ENCODE results near the gene FGF1. TPM values are rescaled to one million over a fixed set of nuclear protein-coding genes. Genes with fewer than 3 reads are reported as not detected.

The FGF1 gene
- total RNA-seq, 4 donors from 2014 or later = 0.51 to 5.7 (median 1.7) TPM; not detected in 1

DNA sequence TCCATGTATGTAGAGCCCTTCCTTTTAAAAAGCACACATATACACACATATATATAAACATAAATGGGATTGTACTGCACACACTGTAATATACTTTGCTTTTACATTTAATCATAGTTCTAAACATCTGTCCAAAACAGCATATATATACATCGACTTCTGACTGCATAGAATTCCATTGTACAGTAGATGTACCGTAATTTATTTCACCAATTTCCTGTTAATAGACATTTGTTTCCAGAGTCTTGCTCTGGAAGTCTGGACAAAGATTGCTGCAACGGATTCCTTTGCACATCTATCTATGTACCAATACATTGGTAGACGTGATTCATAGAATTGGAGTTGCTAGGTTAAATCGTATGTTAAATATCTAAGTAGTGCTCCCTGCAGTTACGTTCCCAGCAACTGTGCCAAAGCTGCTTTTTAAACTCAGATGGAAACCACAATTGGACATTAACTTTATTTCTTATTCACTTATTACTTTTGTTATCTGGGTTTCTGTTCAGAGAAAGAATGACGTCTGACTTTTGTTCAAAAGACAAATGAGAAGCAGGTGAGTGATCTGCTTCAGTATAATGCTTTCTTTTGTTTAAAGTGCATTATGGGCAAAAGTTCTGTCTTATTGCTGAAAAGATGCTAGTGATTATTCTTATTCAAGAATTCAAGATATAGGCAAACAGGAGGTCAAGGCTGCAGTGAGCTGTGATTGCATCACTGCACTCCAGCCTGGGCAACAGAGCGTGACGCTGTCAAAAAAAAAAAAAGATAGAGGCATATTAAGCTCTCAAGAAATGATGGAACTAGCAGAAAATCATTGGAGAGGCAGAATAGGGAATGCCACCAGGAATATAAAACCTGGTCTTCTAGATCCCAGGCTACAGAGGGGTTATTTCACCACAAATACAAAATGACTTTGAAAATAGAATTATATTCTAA is 138.2 kb downstream of the FGF1 start:
- H3K4me3 ChIP-seq = no peak overlapping the region
- no peak for DNase-seq
- no peaks in the 10 kb centered on the region for H3K36me3 ChIP-seq
- TF ChIP-seq, protein P1, sequence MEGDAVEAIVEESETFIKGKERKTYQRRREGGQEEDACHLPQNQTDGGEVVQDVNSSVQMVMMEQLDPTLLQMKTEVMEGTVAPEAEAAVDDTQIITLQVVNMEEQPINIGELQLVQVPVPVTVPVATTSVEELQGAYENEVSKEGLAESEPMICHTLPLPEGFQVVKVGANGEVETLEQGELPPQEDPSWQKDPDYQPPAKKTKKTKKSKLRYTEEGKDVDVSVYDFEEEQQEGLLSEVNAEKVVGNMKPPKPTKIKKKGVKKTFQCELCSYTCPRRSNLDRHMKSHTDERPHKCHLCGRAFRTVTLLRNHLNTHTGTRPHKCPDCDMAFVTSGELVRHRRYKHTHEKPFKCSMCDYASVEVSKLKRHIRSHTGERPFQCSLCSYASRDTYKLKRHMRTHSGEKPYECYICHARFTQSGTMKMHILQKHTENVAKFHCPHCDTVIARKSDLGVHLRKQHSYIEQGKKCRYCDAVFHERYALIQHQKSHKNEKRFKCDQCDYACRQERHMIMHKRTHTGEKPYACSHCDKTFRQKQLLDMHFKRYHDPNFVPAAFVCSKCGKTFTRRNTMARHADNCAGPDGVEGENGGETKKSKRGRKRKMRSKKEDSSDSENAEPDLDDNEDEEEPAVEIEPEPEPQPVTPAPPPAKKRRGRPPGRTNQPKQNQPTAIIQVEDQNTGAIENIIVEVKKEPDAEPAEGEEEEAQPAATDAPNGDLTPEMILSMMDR (IDR thresholded peaks at IDR 0.05) = no peak
- no peak for TF ChIP-seq POLR2A (IDR thresholded peaks at IDR 0.05)
- H3K4me1 ChIP-seq = no peaks in the 10 kb centered on the region
- H3K27me3 ChIP-seq = peaks cover 0 to under 1% of the 10 kb centered on the region in 2 donors
- intact Hi-C loops (cut with DNase I; ENCODE audit: low total_unique reads) = no loop called here
- no peaks in the 10 kb centered on the region for H3K9me3 ChIP-seq
- H3K27ac ChIP-seq = no peak overlapping the region

DNA sequence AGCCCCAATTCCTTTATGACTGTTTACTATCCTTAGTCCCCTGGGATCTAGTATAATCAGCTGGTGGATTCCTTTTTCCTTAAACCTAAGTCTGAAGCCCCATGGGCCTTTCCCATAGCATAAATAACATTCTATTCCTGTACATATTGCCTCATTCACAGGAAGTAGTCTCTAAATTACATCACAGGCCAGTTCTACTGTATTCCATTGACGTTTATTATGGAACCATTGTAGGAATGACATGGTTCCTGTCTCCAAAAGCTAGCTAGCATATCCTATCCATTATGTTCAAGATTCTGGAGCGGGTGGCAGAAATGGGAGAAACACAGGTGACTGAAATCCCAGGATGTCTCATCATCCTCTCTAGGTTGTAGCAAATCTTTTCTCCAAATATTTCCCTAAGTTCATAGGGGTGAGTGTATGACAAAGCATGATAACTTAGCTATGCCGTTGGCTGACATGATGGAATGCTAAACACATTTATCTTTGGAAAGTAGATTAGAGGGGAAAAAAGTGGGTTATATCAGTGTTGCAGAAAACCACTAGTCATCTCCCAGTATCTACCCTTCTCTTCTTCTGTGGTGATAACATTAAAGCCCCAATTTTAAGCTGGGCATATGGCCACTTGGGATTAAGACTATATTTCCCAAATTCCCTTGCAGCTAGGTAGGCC is 140.1 kb downstream of the FGF1 start:
- no peak for DNase-seq
- H3K36me3 ChIP-seq = no peaks in the 10 kb centered on the region
- H3K4me3 ChIP-seq = no peak overlapping the region
- intact Hi-C loops (cut with DNase I; ENCODE audit: low total_unique reads) = no loop called here
- no peaks in the 10 kb centered on the region for H3K27me3 ChIP-seq
- H3K27ac ChIP-seq = no peak overlapping the region
- no peaks in the 10 kb centered on the region for H3K9me3 ChIP-seq
- TF ChIP-seq POLR2A (IDR thresholded peaks at IDR 0.05) = no peak
- H3K4me1 ChIP-seq = no peaks in the 10 kb centered on the region

DNA sequence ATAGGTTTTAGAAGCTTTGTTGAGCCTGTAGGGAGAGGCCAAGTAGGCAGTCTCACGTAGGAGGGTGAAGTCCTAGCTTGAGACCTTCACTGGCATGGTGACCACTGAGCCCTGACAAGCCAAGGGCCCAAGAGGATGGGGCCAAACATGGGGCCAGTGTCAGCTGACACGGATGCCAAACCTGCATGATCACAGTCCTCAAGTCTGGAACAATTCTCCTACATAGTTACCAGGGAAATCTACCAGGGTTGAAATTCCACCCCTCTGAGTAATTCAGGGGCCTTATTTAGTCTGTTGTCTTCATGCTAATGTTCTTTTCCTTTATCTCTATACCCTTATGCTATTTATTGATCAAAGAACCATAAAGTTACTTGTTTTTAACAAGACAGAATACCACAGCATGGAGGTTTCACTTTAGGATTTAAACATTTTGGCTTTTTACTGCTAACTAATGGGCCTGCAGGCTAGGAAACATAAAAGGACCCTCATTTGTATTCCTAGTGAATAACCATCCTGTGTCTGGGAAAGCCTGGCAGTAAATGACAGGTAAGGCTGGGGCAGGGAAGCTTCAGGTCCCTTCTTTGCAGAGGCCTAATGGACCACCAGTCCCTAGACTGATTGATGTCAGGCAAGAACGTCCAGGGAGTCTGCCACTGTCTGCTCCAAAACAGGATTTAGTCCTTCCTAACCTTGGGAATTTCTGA is 140.8 kb downstream of the FGF1 start:
- no peak for TF ChIP-seq POLR2A (IDR thresholded peaks at IDR 0.05)
- TF ChIP-seq, protein P1 (IDR thresholded peaks at IDR 0.05) = no peak
- Histone ChIP-seq H3K27me3 (no peaks in the 10 kb centered on the region), H3K4me1 (no peaks in the 10 kb centered on the region), H3K36me3 (no peaks in the 10 kb centered on the region), H3K9me3 (no peaks in the 10 kb centered on the region), H3K4me3 (no peak overlapping the region), H3K27ac (no peak overlapping the region)
- DNase-seq = no peak
- intact Hi-C loops (cut with DNase I; ENCODE audit: low total_unique reads) = no loop called here

DNA sequence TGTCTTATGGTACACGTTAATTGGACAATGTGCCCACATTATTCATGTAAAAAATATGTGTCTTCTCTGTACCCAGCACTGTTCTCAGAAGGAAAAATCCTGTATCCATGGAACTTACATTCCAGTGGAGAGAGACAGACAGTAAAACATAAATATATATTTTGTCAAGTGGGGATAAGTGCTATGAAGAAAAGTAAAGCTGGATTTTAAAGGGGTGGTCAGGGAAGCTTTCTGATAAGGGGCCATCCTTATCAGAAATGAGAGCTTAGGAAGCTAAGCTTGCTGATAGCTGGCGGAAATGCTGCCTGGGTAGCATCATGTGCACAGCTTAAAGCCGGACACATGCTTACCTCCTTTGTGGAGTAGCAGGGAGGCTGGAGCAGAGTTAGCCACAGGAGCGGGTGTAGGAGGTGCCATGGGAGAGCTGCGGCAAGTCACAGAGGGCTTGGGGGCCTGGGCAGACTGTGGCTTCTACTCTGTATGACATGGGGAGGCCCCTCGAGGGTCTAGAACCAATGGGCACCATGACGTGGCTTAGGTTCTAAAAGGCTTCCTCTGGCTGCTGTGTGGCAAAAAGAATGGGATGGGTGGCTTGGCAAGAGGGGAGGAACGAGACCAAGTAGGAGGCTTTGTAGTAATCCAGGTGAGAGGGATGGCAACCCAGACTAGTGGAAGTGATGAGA is 141.7 kb downstream of the FGF1 start:
- Histone ChIP-seq H3K4me1 (no peaks in the 10 kb centered on the region), H3K27ac (no peak overlapping the region), H3K9me3 (no peaks in the 10 kb centered on the region), H3K27me3 (no peaks in the 10 kb centered on the region), H3K36me3 (no peaks in the 10 kb centered on the region), H3K4me3 (no peak overlapping the region)
- intact Hi-C loops (cut with DNase I; ENCODE audit: low total_unique reads) = no loop called here
- no peak for DNase-seq
- no peak for TF ChIP-seq POLR2A (IDR thresholded peaks at IDR 0.05)
- TF ChIP-seq, protein P1 (IDR thresholded peaks at IDR 0.05) = no peak

- Histone ChIP-seq H3K27ac (peak overlapping the region; percentile 45 to 52), H3K4me3 (no peak overlapping the region), H3K27me3 (no peaks in the 10 kb centered on the region), H3K36me3 (no peaks in the 10 kb centered on the region), H3K4me1 (no peaks in the 10 kb centered on the region), H3K9me3 (no peaks in the 10 kb centered on the region)
- no peak for TF ChIP-seq POLR2A (IDR thresholded peaks at IDR 0.05)
- TF ChIP-seq, protein P1 (IDR thresholded peaks at IDR 0.05) = peak in 1 of 4 experiments; percentile 29
- intact Hi-C loops (cut with DNase I; ENCODE audit: low total_unique reads) = no loop called here
- peak in 1 of 2 donors; percentile 20 for DNase-seq
Observed at GRCh38 chr5:142542906-142543305, 143.0 kb downstream of the FGF1 start.

Data from uterus (tissue), 4 donors.